ENCODE results near the gene SOS1.

DNA sequence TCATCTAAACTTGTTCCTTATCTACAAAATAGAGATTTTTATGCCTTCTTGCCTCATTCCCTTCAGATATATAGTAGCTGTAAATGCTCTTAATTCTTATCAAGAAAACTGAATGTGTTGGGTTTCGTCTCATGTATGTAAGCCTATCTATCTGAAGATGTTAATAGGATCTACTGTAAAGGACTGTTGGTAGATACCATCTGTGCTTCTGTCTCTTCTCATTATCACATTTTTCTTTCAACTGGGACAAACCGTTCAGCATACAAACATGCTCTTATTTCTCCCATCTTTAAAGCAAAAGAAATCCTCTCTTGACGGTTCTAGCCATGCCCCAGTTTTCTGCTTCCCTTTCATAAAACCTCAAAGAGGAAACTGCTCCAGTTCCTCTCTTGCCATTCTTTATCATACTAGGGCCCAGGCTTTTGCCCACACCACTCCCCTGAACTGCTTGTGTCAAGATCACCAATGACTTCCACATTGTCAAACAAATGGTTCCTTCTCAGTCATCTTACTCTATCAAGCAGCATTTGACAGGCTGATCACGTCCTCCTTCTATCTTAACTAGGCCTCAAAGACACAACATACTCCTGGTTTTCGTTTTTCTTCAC, 142.5 kb downstream of the SOS1 start:
- no peak for TF ChIP-seq ZNF384 (IDR thresholded peaks at IDR 0.05)
- TF ChIP-seq HDGF (IDR thresholded peaks at IDR 0.05; ENCODE audit: borderline replicate concordance): no peak
- TF ChIP-seq FOXK2 (IDR thresholded peaks at IDR 0.05): no peak
- no peak for TF ChIP-seq ELF4 (IDR thresholded peaks at IDR 0.05)
- no peak for TF ChIP-seq SP1 (IDR thresholded peaks at IDR 0.05)
- no peak for TF ChIP-seq NFRKB (IDR thresholded peaks at IDR 0.05)
- TF ChIP-seq TARDBP (IDR thresholded peaks at IDR 0.05): no peak
- no peak for TF ChIP-seq BHLHE40 (IDR thresholded peaks at IDR 0.05; ENCODE audit: borderline replicate concordance)
- TF ChIP-seq LEF1 (IDR thresholded peaks at IDR 0.05; ENCODE audit: borderline replicate concordance): no peak
- no peak for TF ChIP-seq FOXM1 (IDR thresholded peaks at IDR 0.05; ENCODE audit: borderline replicate concordance)
- no peak for TF ChIP-seq SUZ12 (IDR thresholded peaks at IDR 0.05)
- TF ChIP-seq ARNT (IDR thresholded peaks at IDR 0.05): no peak
- no peak for TF ChIP-seq CTBP1 (IDR thresholded peaks at IDR 0.05; ENCODE audit: borderline replicate concordance)
- TF ChIP-seq FOXA1 (IDR thresholded peaks at IDR 0.05): no peak

Data from HEK293T (cell line).